ENCODE results near the gene NYNRIN. TPM values are rescaled to one million over a fixed set of nuclear protein-coding genes. Genes with fewer than 3 reads are reported as not detected.

The NYNRIN gene
- total RNA-seq, 2 donors from 2014 or later = 9.5 to 11.6 TPM

DNA sequence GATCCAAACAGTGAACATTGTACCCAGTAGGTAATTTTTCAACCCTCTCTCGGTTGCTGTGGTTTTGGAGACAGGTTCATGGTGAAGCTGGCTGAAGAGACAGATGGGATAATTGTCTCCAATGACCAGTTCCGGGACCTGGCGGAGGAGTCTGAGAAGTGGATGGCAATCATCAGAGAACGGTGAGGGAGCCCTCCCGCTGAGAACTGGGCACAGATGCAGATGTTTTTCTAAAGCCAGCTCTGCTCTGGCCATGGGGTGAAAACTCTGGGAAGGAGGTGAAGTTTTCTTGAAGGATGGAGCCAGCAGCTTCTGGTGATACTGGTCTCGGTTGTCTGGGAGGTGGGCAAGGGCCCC is 37.2 kb downstream of the NYNRIN start:
- Histone ChIP-seq H3K27ac (peak overlapping the region in 1 of 2 donors; percentile 43), H3K9me3 (no peaks in the 10 kb centered on the region), H3K27me3 (replicated peaks; ENCODE audit: insufficient read depth) (no peaks in the 10 kb centered on the region), H3K36me3 (peaks cover 61% of the 10 kb centered on the region), H3K4me3 (no peak overlapping the region), H3K4me1 (ENCODE audit: control insufficient read depth in 1 of 2, low read depth in 2 of 2) (peaks cover 7 to 40% of the 10 kb centered on the region in 2 donors)
- ATAC-seq (ENCODE audit: insufficient number of reproducible peaks, low FRiP score, low read depth) (no peak), DNase-seq (ENCODE audit: low spot score) (no peak)
- TF ChIP-seq, protein P1, sequence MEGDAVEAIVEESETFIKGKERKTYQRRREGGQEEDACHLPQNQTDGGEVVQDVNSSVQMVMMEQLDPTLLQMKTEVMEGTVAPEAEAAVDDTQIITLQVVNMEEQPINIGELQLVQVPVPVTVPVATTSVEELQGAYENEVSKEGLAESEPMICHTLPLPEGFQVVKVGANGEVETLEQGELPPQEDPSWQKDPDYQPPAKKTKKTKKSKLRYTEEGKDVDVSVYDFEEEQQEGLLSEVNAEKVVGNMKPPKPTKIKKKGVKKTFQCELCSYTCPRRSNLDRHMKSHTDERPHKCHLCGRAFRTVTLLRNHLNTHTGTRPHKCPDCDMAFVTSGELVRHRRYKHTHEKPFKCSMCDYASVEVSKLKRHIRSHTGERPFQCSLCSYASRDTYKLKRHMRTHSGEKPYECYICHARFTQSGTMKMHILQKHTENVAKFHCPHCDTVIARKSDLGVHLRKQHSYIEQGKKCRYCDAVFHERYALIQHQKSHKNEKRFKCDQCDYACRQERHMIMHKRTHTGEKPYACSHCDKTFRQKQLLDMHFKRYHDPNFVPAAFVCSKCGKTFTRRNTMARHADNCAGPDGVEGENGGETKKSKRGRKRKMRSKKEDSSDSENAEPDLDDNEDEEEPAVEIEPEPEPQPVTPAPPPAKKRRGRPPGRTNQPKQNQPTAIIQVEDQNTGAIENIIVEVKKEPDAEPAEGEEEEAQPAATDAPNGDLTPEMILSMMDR (IDR thresholded peaks at IDR 0.05) = no peak

DNA sequence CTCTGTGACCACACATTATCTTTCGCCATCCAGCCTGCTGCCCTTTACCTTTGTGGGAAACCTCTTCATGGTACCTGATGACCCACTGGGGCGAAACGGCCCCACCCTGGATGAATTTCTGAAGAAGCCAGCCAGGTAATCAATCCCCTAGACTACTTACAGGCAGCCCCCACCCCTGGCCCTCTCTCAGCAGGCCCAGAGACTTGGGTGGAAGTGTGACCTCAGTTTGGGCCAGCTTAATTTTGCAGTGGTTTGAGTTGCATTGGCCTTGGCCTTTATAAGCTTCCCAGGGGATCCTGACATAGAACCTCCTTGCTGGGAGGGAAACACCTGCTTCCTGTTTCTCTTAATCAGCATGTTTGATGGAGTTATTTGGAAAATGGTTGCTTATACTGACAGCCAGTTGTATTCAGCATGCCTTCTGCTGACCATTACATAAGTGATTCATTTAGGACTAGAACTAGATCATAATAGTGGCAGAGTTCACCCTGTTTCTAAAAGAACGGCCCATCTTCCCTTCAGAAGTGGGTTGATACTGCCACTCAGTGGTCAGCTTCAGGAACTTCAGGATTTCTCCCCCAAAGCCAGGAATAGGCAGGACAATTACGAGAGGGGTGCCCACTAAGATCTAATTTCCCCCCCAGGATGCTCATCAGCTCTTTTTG is 37.7 kb downstream of the NYNRIN start:
- TF ChIP-seq, protein P1 (IDR thresholded peaks at IDR 0.05) = peak; percentile 79
- Histone ChIP-seq H3K4me1 (ENCODE audit: control insufficient read depth in 1 of 2, low read depth in 2 of 2) (peaks cover 2 to 40% of the 10 kb centered on the region in 2 donors), H3K27me3 (replicated peaks; ENCODE audit: insufficient read depth) (no peaks in the 10 kb centered on the region), H3K9me3 (no peaks in the 10 kb centered on the region), H3K4me3 (no peak overlapping the region), H3K27ac (peak overlapping the region in 1 of 2 donors; percentile 43), H3K36me3 (peaks cover 61% of the 10 kb centered on the region)
- ATAC-seq (ENCODE audit: insufficient number of reproducible peaks, low FRiP score, low read depth) (peak; percentile 71), DNase-seq (ENCODE audit: low spot score) (no peak)

DNA sequence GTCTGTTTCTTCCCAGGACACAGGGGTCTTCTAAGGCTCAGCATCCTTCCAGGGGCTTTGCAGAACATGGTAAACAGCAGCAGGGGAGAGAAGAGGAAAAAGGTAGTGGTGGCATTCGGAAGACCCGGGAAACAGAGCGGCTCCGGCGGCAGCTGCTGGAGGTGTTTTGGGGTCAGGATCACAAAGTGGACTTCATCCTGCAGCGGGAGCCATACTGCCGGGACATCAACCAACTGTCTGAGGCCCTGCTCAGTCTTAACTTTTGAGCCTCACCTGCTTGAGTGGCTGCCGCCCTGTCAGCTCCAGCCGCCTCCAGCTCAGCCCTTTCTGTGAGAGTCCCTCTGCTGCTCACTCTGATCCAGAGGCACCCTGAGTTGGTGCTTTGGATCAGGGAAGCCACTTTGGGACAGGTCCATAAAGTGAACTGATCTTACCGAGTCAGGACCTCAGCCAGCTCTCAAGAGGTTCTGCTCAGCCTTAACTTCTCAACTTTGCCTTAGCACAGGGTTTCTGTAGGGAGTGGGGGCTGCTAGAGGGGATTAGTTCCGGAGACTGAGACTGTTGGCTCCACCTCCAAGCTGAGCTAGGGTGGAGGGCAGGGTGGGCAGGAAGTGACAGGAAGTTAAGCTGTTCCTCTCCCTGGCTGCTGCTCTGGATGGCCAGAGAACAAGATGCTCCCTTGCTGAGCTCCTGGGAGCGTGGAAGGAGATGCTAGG is 38.4 kb downstream of the NYNRIN start:
- Histone ChIP-seq H3K4me1 (ENCODE audit: control insufficient read depth in 1 of 2, low read depth in 2 of 2) (peaks cover 0 to 37% of the 10 kb centered on the region in 2 donors), H3K27me3 (replicated peaks; ENCODE audit: insufficient read depth) (no peaks in the 10 kb centered on the region), H3K36me3 (peaks cover 61% of the 10 kb centered on the region), H3K4me3 (no peak overlapping the region), H3K9me3 (no peaks in the 10 kb centered on the region), H3K27ac (no peak overlapping the region)
- TF ChIP-seq, protein P1 (IDR thresholded peaks at IDR 0.05) = no peak
- DNase-seq (ENCODE audit: low spot score) (no peak), ATAC-seq (ENCODE audit: insufficient number of reproducible peaks, low FRiP score, low read depth) (no peak)

DNA sequence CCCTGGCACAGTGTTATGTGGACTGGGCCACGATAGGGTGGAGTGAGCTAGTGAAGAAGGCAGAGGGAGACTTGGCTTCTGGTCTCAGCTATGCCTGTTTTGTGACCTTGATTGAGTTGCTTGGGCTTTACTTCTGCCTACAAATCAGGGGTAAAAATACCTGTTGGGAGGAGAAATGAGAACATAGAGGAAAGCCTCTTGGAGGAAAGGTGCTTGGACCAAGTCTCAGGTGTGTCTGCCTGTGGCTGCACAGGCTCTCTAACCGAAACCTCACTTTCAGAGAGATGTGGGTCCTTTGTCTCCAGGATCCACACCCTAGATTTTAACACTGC is 38.9 kb downstream of the NYNRIN start:
- ATAC-seq (ENCODE audit: insufficient number of reproducible peaks, low FRiP score, low read depth) = no peak
- Histone ChIP-seq H3K4me3 (no peak overlapping the region), H3K9me3 (no peaks in the 10 kb centered on the region), H3K4me1 (ENCODE audit: control insufficient read depth in 1 of 2, low read depth in 2 of 2) (peaks cover 0 to 33% of the 10 kb centered on the region in 2 donors), H3K27me3 (replicated peaks; ENCODE audit: insufficient read depth) (no peaks in the 10 kb centered on the region), H3K36me3 (peaks cover 56% of the 10 kb centered on the region), H3K27ac (no peak overlapping the region)
- TF ChIP-seq, protein P1 (IDR thresholded peaks at IDR 0.05) = no peak
- DNase-seq (ENCODE audit: low spot score) = no peak

DNA sequence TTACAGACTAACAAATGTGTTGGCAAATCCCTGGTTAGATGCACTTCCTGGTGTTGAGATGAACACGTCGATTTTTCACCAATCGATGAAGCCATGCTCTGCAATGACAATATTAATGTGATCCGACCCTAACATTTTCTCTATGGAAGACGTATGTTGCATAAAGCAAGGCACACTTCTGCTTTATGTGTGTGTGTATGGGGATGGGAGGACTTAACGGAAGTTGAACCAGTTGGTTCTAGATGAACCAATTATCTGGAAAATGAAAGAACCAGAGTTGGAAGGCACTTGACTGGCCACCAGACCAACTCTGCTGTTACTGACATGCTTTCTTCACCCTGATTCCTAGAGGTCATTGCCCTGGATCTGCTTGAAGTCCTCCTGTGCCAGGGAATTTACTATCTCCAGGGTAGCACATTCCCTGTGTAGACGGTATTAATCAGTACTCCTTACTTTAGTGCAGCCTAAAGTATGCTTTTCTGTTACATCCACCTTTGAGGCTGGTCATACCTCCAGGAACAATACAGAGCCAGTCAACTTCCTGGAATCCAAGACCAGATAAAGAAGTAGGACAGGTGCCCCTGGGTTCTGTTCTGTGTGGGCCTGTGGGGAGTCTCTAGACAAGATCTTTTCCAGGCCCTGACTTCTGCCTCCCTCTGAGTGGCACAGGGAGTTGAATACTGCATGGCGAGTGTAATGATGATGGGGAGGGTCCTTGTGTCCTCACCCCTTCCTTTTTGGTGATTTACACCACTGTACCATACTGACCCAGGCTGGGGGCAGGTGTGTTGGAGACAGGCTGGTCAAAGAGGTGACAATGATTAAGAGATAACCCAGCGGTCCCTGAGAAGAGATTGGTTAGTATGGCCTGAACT is 39.7 kb downstream of the NYNRIN start:
- ATAC-seq (ENCODE audit: insufficient number of reproducible peaks, low FRiP score, low read depth) (no peak), DNase-seq (ENCODE audit: low spot score) (no peak)
- peaks cover 50% of the 10 kb centered on the region for H3K36me3 ChIP-seq
- TF ChIP-seq, protein P1 (IDR thresholded peaks at IDR 0.05) = no peak
- H3K4me3 ChIP-seq = no peak overlapping the region
- H3K27ac ChIP-seq = no peak overlapping the region
- no peaks in the 10 kb centered on the region for H3K27me3 ChIP-seq (replicated peaks; ENCODE audit: insufficient read depth)
- no peaks in the 10 kb centered on the region for H3K9me3 ChIP-seq
- H3K4me1 ChIP-seq (ENCODE audit: control insufficient read depth in 1 of 2, low read depth in 2 of 2) = peaks cover 4 to 33% of the 10 kb centered on the region in 2 donors
